GM12878 (cell line): ENCODE results near the gene ZBTB4. TPM values are rescaled to one million over a fixed set of nuclear protein-coding genes. Genes with fewer than 3 reads are reported as not detected.

Experiments
- ASH2L ChIP-seq: fragments of 300-600, 200-600 bp; sonication (generic); IDR thresholded peaks from 2 replicates; pipeline ENCODE4 v1.6.1; 2017; ENCODE audit warnings: low read depth, mild to moderate bottlenecking, borderline replicate concordance
- BRCA1 ChIP-seq: IDR thresholded peaks from 2 replicates; pipeline ENCODE4 v1.6.1; 2011; ENCODE audit warnings: low read depth, low read length, improper control_type of control experiment
- CBX3 ChIP-seq: fragments of 200-600 bp; sonication (generic); IDR thresholded peaks from 2 replicates; pipeline ENCODE4 v1.6.1; 2016; ENCODE audit warnings: low read depth, borderline replicate concordance
- CEBPB ChIP-seq, 2 experiments: fragments of 150-350 bp in 1 of 2; IDR thresholded peaks; 2 replicates each; pipeline ENCODE4 v1.6.1; 2012 to 2014; ENCODE audit warnings: low read depth in 2 of 2, low read length in 2 of 2, borderline replicate concordance in 1 of 2, inconsistent platforms in 1 of 2
- CREM ChIP-seq: IDR thresholded peaks from 2 replicates; pipeline ENCODE4 v1.6.1; 2014; ENCODE audit warnings: antibody characterized with exemption, low read depth
- E2F4 ChIP-seq: IDR thresholded peaks from 2 replicates; pipeline ENCODE4 v1.6.1; 2012; ENCODE audit warnings: low read depth, low read length, improper control_type of control experiment
- HCFC1 ChIP-seq: fragments of 150-350 bp; IDR thresholded peaks from 2 replicates; pipeline ENCODE4 v1.6.1; 2014; ENCODE audit warnings: low read length
- KLF5 ChIP-seq: fragments of 450-650 bp; IDR thresholded peaks from 2 replicates; pipeline ENCODE4 v1.6.1; 2014; ENCODE audit warnings: mild to moderate bottlenecking; ENCODE audit not compliant: partially characterized antibody
- MEF2A ChIP-seq: IDR thresholded peaks from 2 replicates; pipeline ENCODE4 v1.6.1; 2011; ENCODE audit warnings: low read depth, mild to moderate bottlenecking, low read length, moderate library complexity; ENCODE audit not compliant: insufficient read depth
- MYB ChIP-seq: fragments of 150-350 bp; IDR thresholded peaks from 2 replicates; pipeline ENCODE4 v1.6.1; 2014; ENCODE audit warnings: mild to moderate bottlenecking, low read depth, low read length, borderline replicate concordance
- NR2C1 ChIP-seq: fragments of 450-650 bp; IDR thresholded peaks from 2 replicates; pipeline ENCODE4 v1.6.1; 2017; ENCODE audit warnings: antibody characterized with exemption, mild to moderate bottlenecking, moderate library complexity
- PKNOX1 ChIP-seq: fragments of 450-650 bp; IDR thresholded peaks from 2 replicates; pipeline ENCODE4 v1.6.1; 2016; ENCODE audit warnings: mild to moderate bottlenecking
- RB1 ChIP-seq: fragments of 450-650 bp; formaldehyde crosslinking; IDR thresholded peaks from 2 replicates; pipeline ENCODE4 v1.6.1; 2017; ENCODE audit warnings: mild to moderate bottlenecking, borderline replicate concordance
- RBBP5 ChIP-seq: fragments of 200-600 bp; sonication (generic); conservative IDR thresholded peaks from 2 replicates; pipeline ENCODE4 v1.6.1; 2016
- SMAD1 ChIP-seq: fragments of 450-650 bp; IDR thresholded peaks from 2 replicates; pipeline ENCODE4 v1.6.1; 2018; ENCODE audit warnings: mild to moderate bottlenecking, low read depth; ENCODE audit not compliant: partially characterized antibody
- SP1 ChIP-seq: IDR thresholded peaks from one replicate; pipeline ENCODE4 v1.6.1; 2011; ENCODE audit warnings: low read depth, low read length
- SREBF1 ChIP-seq: IDR thresholded peaks from 2 replicates; pipeline ENCODE4 v1.6.1; 2012; ENCODE audit warnings: mild to moderate bottlenecking, low read length
- STAT3 ChIP-seq: IDR thresholded peaks from 2 replicates; pipeline ENCODE4 v1.6.1; 2011; ENCODE audit warnings: low read depth, low read length, improper control_type of control experiment
- TAF1 ChIP-seq: IDR thresholded peaks from 2 replicates; pipeline ENCODE4 v1.6.1; 2011; ENCODE audit warnings: mild to moderate bottlenecking, low read depth, low read length, borderline replicate concordance
- WRNIP1 ChIP-seq: IDR thresholded peaks from 2 replicates; pipeline ENCODE4 v1.6.1; 2011; ENCODE audit warnings: low read depth, low read length, improper control_type of control experiment, borderline replicate concordance
- ZNF207 ChIP-seq: fragments of 450-650 bp; IDR thresholded peaks from 2 replicates; pipeline ENCODE4 v1.6.1; 2014; ENCODE audit warnings: antibody characterized with exemption, mild to moderate bottlenecking, borderline replicate concordance
- polyA plus RNA-seq, 11 experiments: library from polyadenylated mRNA; depleted of rRNA in 4 of 11; unstranded in 6 of 11; stranded (reverse) in 5 of 11; fragments of >200 nt; fragmentation: Nextera tagmentation in 4 of 11; fragmentation: Illumina TruSeq in 1 of 11; extraction: Ambion mirVana in 4 of 11; extraction: Trizol in 1 of 11; gene quantifications; 1 replicate in 1 of 11; 2 replicates in 10 of 11; pipeline versions ENCODE4 v1.2.1 to v1.2.3, GENCODE V29; 2011 to 2016; ENCODE audit warnings: inconsistent platforms in 2 of 11, missing spikeins in 2 of 11, low read depth in 1 of 11
- total RNA-seq, 4 experiments: library from RNA; depleted of rRNA in 3 of 4; stranded (reverse); fragments of >200 nt in 3 of 4; fragmentation: Illumina TruSeq in 1 of 4; extraction: Trizol in 1 of 4; gene quantifications; 2 replicates each; pipeline versions ENCODE4 v1.2.1 to v1.2.3, GENCODE V29; 2013 to 2021
- TF ChIP-seq, protein P1 (sequence below): fragments of 450-650 bp; IDR thresholded peaks from 2 replicates; pipeline ENCODE4 v1.6.1; 2017; ENCODE audit warnings: antibody characterized with exemption, mild to moderate bottlenecking, moderate library complexity
- TF ChIP-seq, protein P2 (sequence below): fragments of 450-650 bp; IDR thresholded peaks from 2 replicates; pipeline ENCODE4 v1.6.1; 2016; ENCODE audit warnings: mild to moderate bottlenecking

Gene ZBTB4
- total and polyA plus RNA-seq, 10 of the 15 experiments (the other 5 are each of a cell fraction or from before 2014, with no cell fraction given) = 2.0 to 14.9 (median 6.9) TPM

DNA sequence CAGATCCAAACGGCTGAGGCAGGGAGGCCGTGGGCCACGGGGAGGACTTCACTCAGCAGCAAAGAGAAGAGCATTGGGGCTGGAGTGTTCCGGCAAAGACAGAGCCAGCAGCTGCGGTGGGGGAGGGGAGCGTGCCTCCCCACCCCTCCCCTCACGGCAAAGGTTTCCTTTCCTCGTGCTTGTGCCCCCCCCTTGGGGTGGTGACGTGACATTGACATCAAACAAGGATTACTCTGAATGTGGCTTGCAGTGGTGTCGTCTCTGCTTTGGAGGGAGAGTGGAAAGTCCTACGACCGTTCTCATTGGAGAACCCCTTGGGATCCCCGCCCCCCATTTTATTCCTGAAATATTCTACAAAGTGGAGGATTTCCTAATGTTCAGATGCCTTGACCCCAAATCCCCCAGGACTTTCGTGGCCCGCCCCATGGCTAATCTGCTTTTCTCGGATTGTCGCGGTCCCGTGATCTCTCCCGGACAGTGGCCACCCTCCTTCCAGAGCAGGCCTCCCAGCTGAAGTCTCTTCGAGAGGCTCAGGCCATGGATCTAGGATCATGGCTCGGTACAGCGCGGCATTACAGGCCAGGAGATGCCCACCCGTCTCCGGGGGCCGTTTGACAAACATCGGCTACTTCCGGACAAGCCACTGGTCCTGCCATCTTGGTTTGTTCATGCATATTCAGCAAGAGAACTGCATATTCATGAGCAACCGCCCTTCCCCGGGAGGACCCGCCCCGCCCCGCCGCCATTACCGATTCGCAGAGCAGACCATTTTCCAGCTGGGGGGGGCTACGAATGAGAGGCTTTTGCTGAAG lies 4.0 kb upstream of the ZBTB4 start (continued):
- TF ChIP-seq PKNOX1 = peak; percentile 51; the same call in 1 of the 2 replicates
- no peak for TF ChIP-seq RB1
- no peak for TF ChIP-seq CEBPB (IDR thresholded peaks at IDR 0.05; ENCODE audit: borderline replicate concordance in 1 of 2, low read depth in 2 of 2, low read length in 2 of 2)
- TF ChIP-seq CREM = peak; percentile 92
- no peak for TF ChIP-seq SREBF1
- TF ChIP-seq ASH2L = peak; percentile 87; the same call in 1 of the 2 replicates
- TF ChIP-seq, protein P1, sequence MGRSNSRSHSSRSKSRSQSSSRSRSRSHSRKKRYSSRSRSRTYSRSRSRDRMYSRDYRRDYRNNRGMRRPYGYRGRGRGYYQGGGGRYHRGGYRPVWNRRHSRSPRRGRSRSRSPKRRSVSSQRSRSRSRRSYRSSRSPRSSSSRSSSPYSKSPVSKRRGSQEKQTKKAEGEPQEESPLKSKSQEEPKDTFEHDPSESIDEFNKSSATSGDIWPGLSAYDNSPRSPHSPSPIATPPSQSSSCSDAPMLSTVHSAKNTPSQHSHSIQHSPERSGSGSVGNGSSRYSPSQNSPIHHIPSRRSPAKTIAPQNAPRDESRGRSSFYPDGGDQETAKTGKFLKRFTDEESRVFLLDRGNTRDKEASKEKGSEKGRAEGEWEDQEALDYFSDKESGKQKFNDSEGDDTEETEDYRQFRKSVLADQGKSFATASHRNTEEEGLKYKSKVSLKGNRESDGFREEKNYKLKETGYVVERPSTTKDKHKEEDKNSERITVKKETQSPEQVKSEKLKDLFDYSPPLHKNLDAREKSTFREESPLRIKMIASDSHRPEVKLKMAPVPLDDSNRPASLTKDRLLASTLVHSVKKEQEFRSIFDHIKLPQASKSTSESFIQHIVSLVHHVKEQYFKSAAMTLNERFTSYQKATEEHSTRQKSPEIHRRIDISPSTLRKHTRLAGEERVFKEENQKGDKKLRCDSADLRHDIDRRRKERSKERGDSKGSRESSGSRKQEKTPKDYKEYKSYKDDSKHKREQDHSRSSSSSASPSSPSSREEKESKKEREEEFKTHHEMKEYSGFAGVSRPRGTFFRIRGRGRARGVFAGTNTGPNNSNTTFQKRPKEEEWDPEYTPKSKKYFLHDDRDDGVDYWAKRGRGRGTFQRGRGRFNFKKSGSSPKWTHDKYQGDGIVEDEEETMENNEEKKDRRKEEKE = no peak
- TF ChIP-seq TAF1 = peak; percentile 81
- no peak for TF ChIP-seq SMAD1
- no peak for TF ChIP-seq WRNIP1
- peak; percentile 89; the same call in 1 of the 2 replicates for TF ChIP-seq MYB
- TF ChIP-seq NR2C1 = no peak
- TF ChIP-seq, protein P2, sequence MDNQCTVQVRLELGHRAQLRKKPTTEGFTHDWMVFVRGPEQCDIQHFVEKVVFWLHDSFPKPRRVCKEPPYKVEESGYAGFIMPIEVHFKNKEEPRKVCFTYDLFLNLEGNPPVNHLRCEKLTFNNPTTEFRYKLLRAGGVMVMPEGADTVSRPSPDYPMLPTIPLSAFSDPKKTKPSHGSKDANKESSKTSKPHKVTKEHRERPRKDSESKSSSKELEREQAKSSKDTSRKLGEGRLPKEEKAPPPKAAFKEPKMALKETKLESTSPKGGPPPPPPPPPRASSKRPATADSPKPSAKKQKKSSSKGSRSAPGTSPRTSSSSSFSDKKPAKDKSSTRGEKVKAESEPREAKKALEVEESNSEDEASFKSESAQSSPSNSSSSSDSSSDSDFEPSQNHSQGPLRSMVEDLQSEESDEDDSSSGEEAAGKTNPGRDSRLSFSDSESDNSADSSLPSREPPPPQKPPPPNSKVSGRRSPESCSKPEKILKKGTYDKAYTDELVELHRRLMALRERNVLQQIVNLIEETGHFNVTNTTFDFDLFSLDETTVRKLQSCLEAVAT = peak; percentile 74
- no peak for TF ChIP-seq E2F4
- TF ChIP-seq CBX3 = no peak
- TF ChIP-seq HCFC1 = peak; percentile 25; the same call in 1 of the 2 replicates
- no peak for TF ChIP-seq SP1
- TF ChIP-seq MEF2A = no peak
- no peak; the same call in 1 of the 2 replicates for TF ChIP-seq ZNF207
- no peak for TF ChIP-seq KLF5
- TF ChIP-seq STAT3 = no peak
- TF ChIP-seq RBBP5 = no peak
- TF ChIP-seq BRCA1 = no peak
